K562 (cell line): ENCODE results near the gene ATAD3B. TPM values are rescaled to one million over a fixed set of nuclear protein-coding genes. Genes with fewer than 3 reads are reported as not detected.

Source experiments
- ELF4 ChIP-seq: fragments of 450-650 bp; formaldehyde crosslinking; IDR thresholded peaks from 2 replicates; pipeline ENCODE4 v1.4.0; 2022; ENCODE audit warnings: missing genetic modification characterization
- EZH2 ChIP-seq: IDR thresholded peaks from 2 replicates; pipeline ENCODE4 v1.6.1; 2012; ENCODE audit warnings: low read depth, mild to moderate bottlenecking, inconsistent platforms, low read length, borderline replicate concordance
- HSF4 ChIP-seq: fragments of 250-450 bp; sonication (Bioruptor Pico); IDR thresholded peaks from 2 replicates; pipeline ENCODE4 v2.1.2; 2022; ENCODE audit warnings: mild to moderate bottlenecking, moderate library complexity, borderline replicate concordance
- NR3C1 ChIP-seq: sonication (generic); formaldehyde crosslinking; IDR thresholded peaks from 2 replicates; pipeline ENCODE4 v1.8.1; 2022; ENCODE audit warnings: missing genetic modification reagents
- RBM14 ChIP-seq: fragments of 200-400 bp; formaldehyde crosslinking; IDR thresholded peaks from 2 replicates; pipeline ENCODE4 v1.6.1; 2018; ENCODE audit warnings: low read depth, mild to moderate bottlenecking, low read length, moderate library complexity, borderline replicate concordance; ENCODE audit not compliant: insufficient read depth
- RUNX1 ChIP-seq: sonication (generic); IDR thresholded peaks from 2 replicates; pipeline ENCODE4 v1.6.1; 2016; ENCODE audit warnings: antibody characterized with exemption, low read depth
- STAG1 ChIP-seq: sonication (generic); formaldehyde crosslinking; IDR thresholded peaks from 2 replicates; pipeline ENCODE4 v1.5.0; 2020; ENCODE audit warnings: missing genetic modification reagents, borderline replicate concordance
- TEAD4 ChIP-seq, 2 experiments: sonication (generic) in 1 of 2; formaldehyde crosslinking in 1 of 2; IDR thresholded peaks; 2 replicates each; pipeline versions ENCODE4 v1.6.1 to v1.8.0; 2012 to 2022; ENCODE audit warnings: borderline replicate concordance in 1 of 2, inconsistent platforms in 1 of 2, low read length in 1 of 2, mild to moderate bottlenecking in 1 of 2, missing genetic modification reagents in 1 of 2
- XRCC5 ChIP-seq: fragments of 200-400 bp; formaldehyde crosslinking; IDR thresholded peaks from 2 replicates; pipeline ENCODE4 v1.6.1; 2017; ENCODE audit warnings: low read depth, mild to moderate bottlenecking, low read length
- ZKSCAN3 ChIP-seq: fragments of 250-450 bp; sonication (Bioruptor Pico); IDR thresholded peaks from 2 replicates; pipeline ENCODE4 v1.4.0; 2020
- polyA plus RNA-seq, 8 experiments: library from polyadenylated mRNA; depleted of rRNA in 4 of 8; stranded (reverse) in 5 of 8; unstranded in 3 of 8; fragments of >200 nt; fragmentation: Nextera tagmentation in 2 of 8; fragmentation: Illumina TruSeq in 1 of 8; extraction: Ambion mirVana in 2 of 8; extraction: Trizol in 1 of 8; gene quantifications; 2 replicates each; pipeline versions ENCODE4 v1.2.1 to v1.2.3, GENCODE V29; 2011 to 2014; ENCODE audit warnings: inconsistent platforms in 1 of 8, missing spikeins in 1 of 8
- total RNA-seq, 7 experiments: library from RNA; depleted of rRNA in 6 of 7; stranded (reverse); fragments of >200 nt in 6 of 7; fragmentation: Illumina TruSeq in 2 of 7; extraction: Trizol in 2 of 7; gene quantifications; 2 replicates each; pipeline versions ENCODE4 v1.2.1 to v1.2.3, GENCODE V29; 2011 to 2021; ENCODE audit warnings: low replicate concordance in 1 of 7
- TF ChIP-seq, protein P1 (sequence below): fragments of 450-650 bp; IDR thresholded peaks from 2 replicates; pipeline ENCODE4 v1.6.1; 2016; ENCODE audit warnings: mild to moderate bottlenecking, moderate library complexity
- TF ChIP-seq, protein P2 (sequence below): fragments of 450-650 bp; IDR thresholded peaks from 2 replicates; pipeline ENCODE4 v1.6.1; 2016
- TF ChIP-seq, protein P3 (sequence below): fragments of 450-650 bp; IDR thresholded peaks from 2 replicates; pipeline ENCODE4 v1.7.0; 2016; ENCODE audit warnings: borderline replicate concordance

The ATAD3B gene
- total and polyA plus RNA-seq, 9 of the 15 experiments (the other 6 are each of a cell fraction or from before 2014, with no cell fraction given), result 0.07 to 113 (median 27.7) TPM

DNA sequence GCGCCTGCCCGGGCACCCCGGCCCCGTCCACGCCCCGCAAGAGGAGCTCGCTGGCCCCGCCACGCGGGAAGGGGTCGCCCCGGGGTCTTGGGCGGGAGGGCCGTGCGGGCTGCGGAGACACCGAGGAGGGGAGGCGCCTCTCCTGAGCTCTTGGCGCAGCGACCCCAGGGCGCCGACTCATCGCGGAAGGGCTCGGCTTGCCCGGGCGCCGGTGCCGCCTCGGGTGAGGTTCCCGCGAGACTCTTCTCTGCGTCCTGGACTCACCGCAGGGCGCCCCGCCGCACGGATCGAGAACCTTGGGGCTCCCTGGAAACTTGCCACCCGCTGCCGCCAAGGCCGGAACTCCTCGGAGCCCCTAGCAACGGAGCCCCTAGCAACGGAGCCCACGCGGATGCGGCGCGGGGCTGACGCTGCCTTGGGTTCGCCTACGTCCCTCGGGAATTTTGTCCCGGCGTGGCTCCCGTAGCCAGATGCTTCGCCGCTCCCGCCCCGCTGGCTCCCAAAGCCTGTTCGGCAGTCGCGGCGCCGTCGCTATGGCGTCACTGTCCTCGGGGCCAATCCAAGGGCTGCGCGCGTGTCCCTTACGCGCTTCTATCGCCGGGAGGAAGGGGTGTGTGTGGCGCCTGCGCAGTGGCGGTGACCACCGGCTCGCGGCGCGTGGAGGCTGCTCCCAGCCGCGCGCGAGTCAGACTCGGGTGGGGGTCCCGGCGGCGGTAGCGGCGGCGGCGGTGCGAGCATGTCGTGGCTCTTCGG, 40.1 kb downstream of the ATAD3B start, which contains the start of gene ATAD3A (continued):
- TF ChIP-seq HSF4 (CRISPR knock-in tag) (no peak), XRCC5 (no peak), STAG1 (CRISPR knock-in tag) (no peak), ZKSCAN3 (CRISPR knock-in tag) (no peak), RUNX1 (no peak), RBM14 (0 out of 2 replicates have a peak, but pooled peaks have one; percentile 82), ELF4 (CRISPR knock-in tag) (no peak), NR3C1 (CRISPR knock-in tag) (0 out of 2 replicates have a peak, but pooled peaks have one; percentile 57), TEAD4 (IDR thresholded peaks at IDR 0.05; ENCODE audit: low read length) (no peak), TEAD4 (CRISPR knock-in tag; IDR thresholded peaks at IDR 0.05; ENCODE audit: borderline replicate concordance) (no peak), EZH2 (no peak)
- TF ChIP-seq, protein P1, sequence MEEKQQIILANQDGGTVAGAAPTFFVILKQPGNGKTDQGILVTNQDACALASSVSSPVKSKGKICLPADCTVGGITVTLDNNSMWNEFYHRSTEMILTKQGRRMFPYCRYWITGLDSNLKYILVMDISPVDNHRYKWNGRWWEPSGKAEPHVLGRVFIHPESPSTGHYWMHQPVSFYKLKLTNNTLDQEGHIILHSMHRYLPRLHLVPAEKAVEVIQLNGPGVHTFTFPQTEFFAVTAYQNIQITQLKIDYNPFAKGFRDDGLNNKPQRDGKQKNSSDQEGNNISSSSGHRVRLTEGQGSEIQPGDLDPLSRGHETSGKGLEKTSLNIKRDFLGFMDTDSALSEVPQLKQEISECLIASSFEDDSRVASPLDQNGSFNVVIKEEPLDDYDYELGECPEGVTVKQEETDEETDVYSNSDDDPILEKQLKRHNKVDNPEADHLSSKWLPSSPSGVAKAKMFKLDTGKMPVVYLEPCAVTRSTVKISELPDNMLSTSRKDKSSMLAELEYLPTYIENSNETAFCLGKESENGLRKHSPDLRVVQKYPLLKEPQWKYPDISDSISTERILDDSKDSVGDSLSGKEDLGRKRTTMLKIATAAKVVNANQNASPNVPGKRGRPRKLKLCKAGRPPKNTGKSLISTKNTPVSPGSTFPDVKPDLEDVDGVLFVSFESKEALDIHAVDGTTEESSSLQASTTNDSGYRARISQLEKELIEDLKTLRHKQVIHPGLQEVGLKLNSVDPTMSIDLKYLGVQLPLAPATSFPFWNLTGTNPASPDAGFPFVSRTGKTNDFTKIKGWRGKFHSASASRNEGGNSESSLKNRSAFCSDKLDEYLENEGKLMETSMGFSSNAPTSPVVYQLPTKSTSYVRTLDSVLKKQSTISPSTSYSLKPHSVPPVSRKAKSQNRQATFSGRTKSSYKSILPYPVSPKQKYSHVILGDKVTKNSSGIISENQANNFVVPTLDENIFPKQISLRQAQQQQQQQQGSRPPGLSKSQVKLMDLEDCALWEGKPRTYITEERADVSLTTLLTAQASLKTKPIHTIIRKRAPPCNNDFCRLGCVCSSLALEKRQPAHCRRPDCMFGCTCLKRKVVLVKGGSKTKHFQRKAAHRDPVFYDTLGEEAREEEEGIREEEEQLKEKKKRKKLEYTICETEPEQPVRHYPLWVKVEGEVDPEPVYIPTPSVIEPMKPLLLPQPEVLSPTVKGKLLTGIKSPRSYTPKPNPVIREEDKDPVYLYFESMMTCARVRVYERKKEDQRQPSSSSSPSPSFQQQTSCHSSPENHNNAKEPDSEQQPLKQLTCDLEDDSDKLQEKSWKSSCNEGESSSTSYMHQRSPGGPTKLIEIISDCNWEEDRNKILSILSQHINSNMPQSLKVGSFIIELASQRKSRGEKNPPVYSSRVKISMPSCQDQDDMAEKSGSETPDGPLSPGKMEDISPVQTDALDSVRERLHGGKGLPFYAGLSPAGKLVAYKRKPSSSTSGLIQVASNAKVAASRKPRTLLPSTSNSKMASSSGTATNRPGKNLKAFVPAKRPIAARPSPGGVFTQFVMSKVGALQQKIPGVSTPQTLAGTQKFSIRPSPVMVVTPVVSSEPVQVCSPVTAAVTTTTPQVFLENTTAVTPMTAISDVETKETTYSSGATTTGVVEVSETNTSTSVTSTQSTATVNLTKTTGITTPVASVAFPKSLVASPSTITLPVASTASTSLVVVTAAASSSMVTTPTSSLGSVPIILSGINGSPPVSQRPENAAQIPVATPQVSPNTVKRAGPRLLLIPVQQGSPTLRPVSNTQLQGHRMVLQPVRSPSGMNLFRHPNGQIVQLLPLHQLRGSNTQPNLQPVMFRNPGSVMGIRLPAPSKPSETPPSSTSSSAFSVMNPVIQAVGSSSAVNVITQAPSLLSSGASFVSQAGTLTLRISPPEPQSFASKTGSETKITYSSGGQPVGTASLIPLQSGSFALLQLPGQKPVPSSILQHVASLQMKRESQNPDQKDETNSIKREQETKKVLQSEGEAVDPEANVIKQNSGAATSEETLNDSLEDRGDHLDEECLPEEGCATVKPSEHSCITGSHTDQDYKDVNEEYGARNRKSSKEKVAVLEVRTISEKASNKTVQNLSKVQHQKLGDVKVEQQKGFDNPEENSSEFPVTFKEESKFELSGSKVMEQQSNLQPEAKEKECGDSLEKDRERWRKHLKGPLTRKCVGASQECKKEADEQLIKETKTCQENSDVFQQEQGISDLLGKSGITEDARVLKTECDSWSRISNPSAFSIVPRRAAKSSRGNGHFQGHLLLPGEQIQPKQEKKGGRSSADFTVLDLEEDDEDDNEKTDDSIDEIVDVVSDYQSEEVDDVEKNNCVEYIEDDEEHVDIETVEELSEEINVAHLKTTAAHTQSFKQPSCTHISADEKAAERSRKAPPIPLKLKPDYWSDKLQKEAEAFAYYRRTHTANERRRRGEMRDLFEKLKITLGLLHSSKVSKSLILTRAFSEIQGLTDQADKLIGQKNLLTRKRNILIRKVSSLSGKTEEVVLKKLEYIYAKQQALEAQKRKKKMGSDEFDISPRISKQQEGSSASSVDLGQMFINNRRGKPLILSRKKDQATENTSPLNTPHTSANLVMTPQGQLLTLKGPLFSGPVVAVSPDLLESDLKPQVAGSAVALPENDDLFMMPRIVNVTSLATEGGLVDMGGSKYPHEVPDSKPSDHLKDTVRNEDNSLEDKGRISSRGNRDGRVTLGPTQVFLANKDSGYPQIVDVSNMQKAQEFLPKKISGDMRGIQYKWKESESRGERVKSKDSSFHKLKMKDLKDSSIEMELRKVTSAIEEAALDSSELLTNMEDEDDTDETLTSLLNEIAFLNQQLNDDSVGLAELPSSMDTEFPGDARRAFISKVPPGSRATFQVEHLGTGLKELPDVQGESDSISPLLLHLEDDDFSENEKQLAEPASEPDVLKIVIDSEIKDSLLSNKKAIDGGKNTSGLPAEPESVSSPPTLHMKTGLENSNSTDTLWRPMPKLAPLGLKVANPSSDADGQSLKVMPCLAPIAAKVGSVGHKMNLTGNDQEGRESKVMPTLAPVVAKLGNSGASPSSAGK, result peak; percentile 5; the same call in 1 of the 2 replicates
- TF ChIP-seq, protein P2, sequence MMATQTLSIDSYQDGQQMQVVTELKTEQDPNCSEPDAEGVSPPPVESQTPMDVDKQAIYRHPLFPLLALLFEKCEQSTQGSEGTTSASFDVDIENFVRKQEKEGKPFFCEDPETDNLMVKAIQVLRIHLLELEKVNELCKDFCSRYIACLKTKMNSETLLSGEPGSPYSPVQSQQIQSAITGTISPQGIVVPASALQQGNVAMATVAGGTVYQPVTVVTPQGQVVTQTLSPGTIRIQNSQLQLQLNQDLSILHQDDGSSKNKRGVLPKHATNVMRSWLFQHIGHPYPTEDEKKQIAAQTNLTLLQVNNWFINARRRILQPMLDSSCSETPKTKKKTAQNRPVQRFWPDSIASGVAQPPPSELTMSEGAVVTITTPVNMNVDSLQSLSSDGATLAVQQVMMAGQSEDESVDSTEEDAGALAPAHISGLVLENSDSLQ, result no peak
- TF ChIP-seq, protein P3, sequence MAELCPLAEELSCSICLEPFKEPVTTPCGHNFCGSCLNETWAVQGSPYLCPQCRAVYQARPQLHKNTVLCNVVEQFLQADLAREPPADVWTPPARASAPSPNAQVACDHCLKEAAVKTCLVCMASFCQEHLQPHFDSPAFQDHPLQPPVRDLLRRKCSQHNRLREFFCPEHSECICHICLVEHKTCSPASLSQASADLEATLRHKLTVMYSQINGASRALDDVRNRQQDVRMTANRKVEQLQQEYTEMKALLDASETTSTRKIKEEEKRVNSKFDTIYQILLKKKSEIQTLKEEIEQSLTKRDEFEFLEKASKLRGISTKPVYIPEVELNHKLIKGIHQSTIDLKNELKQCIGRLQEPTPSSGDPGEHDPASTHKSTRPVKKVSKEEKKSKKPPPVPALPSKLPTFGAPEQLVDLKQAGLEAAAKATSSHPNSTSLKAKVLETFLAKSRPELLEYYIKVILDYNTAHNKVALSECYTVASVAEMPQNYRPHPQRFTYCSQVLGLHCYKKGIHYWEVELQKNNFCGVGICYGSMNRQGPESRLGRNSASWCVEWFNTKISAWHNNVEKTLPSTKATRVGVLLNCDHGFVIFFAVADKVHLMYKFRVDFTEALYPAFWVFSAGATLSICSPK, result no peak
